HepG2 (cell line): ENCODE results near the gene SLC34A3. TPM values are rescaled to one million over a fixed set of nuclear protein-coding genes. Genes with fewer than 3 reads are reported as not detected.

Experiments
- CC2D1A ChIP-seq: sonication (generic); formaldehyde crosslinking; IDR thresholded peaks from 2 replicates; pipeline ENCODE4 v1.8.1; 2023; ENCODE audit warnings: mild to moderate bottlenecking, missing genetic modification reagents
- DMAP1 ChIP-seq: IDR thresholded peaks from 2 replicates; pipeline ENCODE4 v1.6.1; 2016
- FOXK1 ChIP-seq: sonication (generic); formaldehyde crosslinking; IDR thresholded peaks from 2 replicates; pipeline ENCODE4 v1.4.0; 2020; ENCODE audit warnings: low read depth, missing genetic modification reagents, borderline replicate concordance
- FOXM1 ChIP-seq: sonication (generic); formaldehyde crosslinking; IDR thresholded peaks from 2 replicates; pipeline ENCODE4 v1.5.0; 2020; ENCODE audit warnings: missing genetic modification reagents
- HIVEP1 ChIP-seq: sonication (generic); formaldehyde crosslinking; IDR thresholded peaks from 2 replicates; pipeline ENCODE4 v1.4.0; 2020; ENCODE audit warnings: mild to moderate bottlenecking, missing genetic modification reagents
- KLF16 ChIP-seq, 2 experiments: sonication (generic) in 1 of 2; formaldehyde crosslinking in 1 of 2; IDR thresholded peaks; 2 replicates each; pipeline versions ENCODE4 v1.6.1 to v1.8.0; 2016 to 2023; ENCODE audit warnings: missing genetic modification reagents in 2 of 2, missing compliant biosample characterization in 1 of 2
- ONECUT2 ChIP-seq: sonication (generic); formaldehyde crosslinking; IDR thresholded peaks from 2 replicates; pipeline ENCODE4 v1.4.0; 2020; ENCODE audit warnings: missing genetic modification reagents
- PLSCR1 ChIP-seq: sonication (generic); formaldehyde crosslinking; IDR thresholded peaks from 2 replicates; pipeline ENCODE4 v1.5.0; 2020; ENCODE audit warnings: missing genetic modification reagents, mild to moderate bottlenecking, borderline replicate concordance
- STAT5B ChIP-seq: sonication (generic); formaldehyde crosslinking; IDR thresholded peaks from 2 replicates; pipeline ENCODE4 v1.4.0; 2020; ENCODE audit warnings: missing genetic modification reagents
- ZEB1 ChIP-seq: IDR thresholded peaks from 2 replicates; pipeline ENCODE4 v1.6.1; 2012; ENCODE audit warnings: mild to moderate bottlenecking, low read depth, inconsistent platforms; ENCODE audit not compliant: insufficient replicate concordance
- ZFX ChIP-seq: sonication (generic); formaldehyde crosslinking; IDR thresholded peaks from 2 replicates; pipeline ENCODE4 v1.4.0; 2020; ENCODE audit warnings: mild to moderate bottlenecking, low read depth, missing genetic modification reagents, moderate library complexity
- ZNF142 ChIP-seq: sonication (generic); formaldehyde crosslinking; IDR thresholded peaks from 2 replicates; pipeline ENCODE4 v1.4.0; 2020; ENCODE audit warnings: missing genetic modification reagents
- ZNF24 ChIP-seq: fragments of 450-650 bp; IDR thresholded peaks from 2 replicates; pipeline ENCODE4 v1.6.1; 2017; ENCODE audit warnings: antibody characterized with exemption, mild to moderate bottlenecking
- ZNF3 ChIP-seq: IDR thresholded peaks from 2 replicates; pipeline ENCODE4 v1.7.0; 2017; ENCODE audit warnings: inconsistent platforms
- ZNF570 ChIP-seq: sonication (generic); formaldehyde crosslinking; IDR thresholded peaks from 2 replicates; pipeline ENCODE4 v1.4.0; 2020; ENCODE audit warnings: mild to moderate bottlenecking, missing genetic modification reagents, borderline replicate concordance
- ZNF792 ChIP-seq: IDR thresholded peaks from 2 replicates; pipeline ENCODE4 v1.6.1; 2016
- polyA plus RNA-seq, 8 experiments: library from polyadenylated mRNA; depleted of rRNA in 3 of 8; stranded (reverse) in 7 of 8; unstranded in 1 of 8; fragments of >200 nt; fragmentation: Illumina TruSeq in 4 of 8; extraction: Trizol in 4 of 8; gene quantifications; 2 replicates each; pipeline versions ENCODE4 v1.2.1 to v1.2.3, GENCODE V29; 2011 to 2016; ENCODE audit warnings: low read depth in 4 of 8, missing spikeins in 1 of 8, mixed read lengths in 1 of 8; ENCODE audit not compliant: insufficient read depth in 1 of 8
- total RNA-seq, 5 experiments: library from RNA; depleted of rRNA; stranded (reverse); fragments of >200 nt; fragmentation: Illumina TruSeq; extraction: Trizol; gene quantifications; 2 replicates each; pipeline ENCODE4 v1.2.3, GENCODE V29; 2016; ENCODE audit warnings: low read depth in 1 of 5
- TF ChIP-seq, protein P1 (sequence below): sonication (generic); formaldehyde crosslinking; IDR thresholded peaks from 2 replicates; pipeline ENCODE4 v1.5.1; 2020; ENCODE audit warnings: missing genetic modification reagents, mild to moderate bottlenecking, borderline replicate concordance
- TF ChIP-seq, protein P2 (sequence below): sonication (generic); formaldehyde crosslinking; IDR thresholded peaks from 2 replicates; pipeline ENCODE4 v1.4.0; 2020; ENCODE audit warnings: missing genetic modification reagents

Gene SLC34A3
- total and polyA plus RNA-seq, 2 of the 13 experiments (the other 11 are each of a cell fraction or from before 2014, with no cell fraction given) = 0.07 to 1.0 TPM

DNA sequence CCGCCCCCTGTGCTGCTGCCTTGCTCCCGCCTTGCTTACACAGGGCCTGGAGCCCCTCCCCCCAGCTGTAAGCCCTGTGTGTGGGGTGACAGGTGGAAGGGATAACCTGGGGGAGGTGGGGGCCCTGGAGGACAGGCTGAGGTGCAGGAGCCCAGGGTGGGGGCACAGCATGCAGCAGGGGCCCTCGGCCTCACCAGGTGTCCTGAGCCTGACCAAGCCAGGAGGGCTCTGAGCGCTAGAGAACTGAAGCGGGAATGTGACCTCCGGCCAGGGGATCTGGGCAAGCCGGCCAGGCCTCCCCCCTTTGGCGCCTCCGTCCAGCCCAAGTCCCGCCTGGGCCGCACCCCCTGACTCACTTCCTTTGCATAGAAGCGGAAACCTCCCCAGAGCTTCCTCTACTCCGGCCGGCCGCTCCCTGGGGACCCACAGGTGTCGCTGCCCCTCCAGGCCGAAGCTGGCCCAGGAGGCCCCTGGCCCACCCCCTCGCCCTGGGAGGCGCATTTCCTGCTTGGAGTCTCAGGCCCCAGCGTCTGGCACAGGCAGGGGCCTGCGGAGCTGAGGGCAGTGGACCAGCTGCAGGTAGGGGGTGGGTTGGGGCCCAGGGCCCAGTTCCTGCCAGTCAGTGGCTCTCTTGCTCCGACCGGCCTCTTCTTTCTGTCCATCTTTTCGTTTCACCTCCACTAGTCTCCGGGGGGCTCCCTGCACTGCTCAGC lies 46.8 kb downstream of the SLC34A3 start, which contains the start of gene TOR4A (continued):
- TF ChIP-seq DMAP1 (CRISPR knock-in tag) (peak; percentile 70; the same call in 1 of the 2 replicates), ZNF142 (CRISPR knock-in tag) (peak; percentile 63; the same call in 1 of the 2 replicates), STAT5B (CRISPR knock-in tag) (0 out of 2 replicates have a peak, but pooled peaks have one; percentile 48), ZEB1 (peak; percentile 73), ZFX (CRISPR knock-in tag) (peak; percentile 98), ZNF570 (CRISPR knock-in tag) (no peak), PLSCR1 (no peak), FOXK1 (CRISPR knock-in tag) (0 out of 2 replicates have a peak, but pooled peaks have one; percentile 18), ZNF792 (CRISPR knock-in tag) (peak; percentile 81; the same call in 1 of the 2 replicates), HIVEP1 (CRISPR knock-in tag) (no peak), ZNF24 (no peak), KLF16 (CRISPR knock-in tag; IDR thresholded peaks at IDR 0.05) (peak in 1 of 2 experiments; percentile 97; a peak in 2 of 4 replicates), FOXM1 (CRISPR knock-in tag) (no peak), ONECUT2 (CRISPR knock-in tag) (no peak), ZNF3 (CRISPR knock-in tag) (no peak), CC2D1A (CRISPR knock-in tag) (no peak)
- TF ChIP-seq, protein P1, sequence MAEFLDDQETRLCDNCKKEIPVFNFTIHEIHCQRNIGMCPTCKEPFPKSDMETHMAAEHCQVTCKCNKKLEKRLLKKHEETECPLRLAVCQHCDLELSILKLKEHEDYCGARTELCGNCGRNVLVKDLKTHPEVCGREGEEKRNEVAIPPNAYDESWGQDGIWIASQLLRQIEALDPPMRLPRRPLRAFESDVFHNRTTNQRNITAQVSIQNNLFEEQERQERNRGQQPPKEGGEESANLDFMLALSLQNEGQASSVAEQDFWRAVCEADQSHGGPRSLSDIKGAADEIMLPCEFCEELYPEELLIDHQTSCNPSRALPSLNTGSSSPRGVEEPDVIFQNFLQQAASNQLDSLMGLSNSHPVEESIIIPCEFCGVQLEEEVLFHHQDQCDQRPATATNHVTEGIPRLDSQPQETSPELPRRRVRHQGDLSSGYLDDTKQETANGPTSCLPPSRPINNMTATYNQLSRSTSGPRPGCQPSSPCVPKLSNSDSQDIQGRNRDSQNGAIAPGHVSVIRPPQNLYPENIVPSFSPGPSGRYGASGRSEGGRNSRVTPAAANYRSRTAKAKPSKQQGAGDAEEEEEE (CRISPR knock-in tag) = peak; percentile 73; the same call in 1 of the 2 replicates
- TF ChIP-seq, protein P2, sequence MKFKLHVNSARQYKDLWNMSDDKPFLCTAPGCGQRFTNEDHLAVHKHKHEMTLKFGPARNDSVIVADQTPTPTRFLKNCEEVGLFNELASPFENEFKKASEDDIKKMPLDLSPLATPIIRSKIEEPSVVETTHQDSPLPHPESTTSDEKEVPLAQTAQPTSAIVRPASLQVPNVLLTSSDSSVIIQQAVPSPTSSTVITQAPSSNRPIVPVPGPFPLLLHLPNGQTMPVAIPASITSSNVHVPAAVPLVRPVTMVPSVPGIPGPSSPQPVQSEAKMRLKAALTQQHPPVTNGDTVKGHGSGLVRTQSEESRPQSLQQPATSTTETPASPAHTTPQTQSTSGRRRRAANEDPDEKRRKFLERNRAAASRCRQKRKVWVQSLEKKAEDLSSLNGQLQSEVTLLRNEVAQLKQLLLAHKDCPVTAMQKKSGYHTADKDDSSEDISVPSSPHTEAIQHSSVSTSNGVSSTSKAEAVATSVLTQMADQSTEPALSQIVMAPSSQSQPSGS = peak; percentile 65
